Neural progenitor cell (in vitro differentiated cells): ENCODE measurements around the gene TADA1. TPM values are rescaled to one million over a fixed set of nuclear protein-coding genes. Genes with fewer than 3 reads are reported as not detected.

Source experiments
- DNase-seq: peaks from one replicate; pipeline ENCODE4 v3.0.0-alpha.2; 2016; ENCODE audit warnings: low spot score
- H2AFZ ChIP-seq: fragments of 200-600 bp; sonication (generic); replicated peaks from 2 replicates; pipeline ENCODE4 v1.6.1; 2016; ENCODE audit warnings: antibody characterized with exemption
- H3F3A ChIP-seq: fragments of 200-600 bp; sonication (generic); 2 replicates; pipeline ENCODE4 v1.6.1; 2016; ENCODE audit warnings: antibody characterized with exemption, low read depth
- H3K27ac ChIP-seq: fragments of 200-600 bp; sonication (generic); 2 replicates; pipeline ENCODE4 v1.5.1; 2016; ENCODE audit warnings: mild to moderate bottlenecking
- H3K27me3 ChIP-seq: fragments of 200-600 bp; sonication (generic); 2 replicates; pipeline ENCODE4 v1.6.1; 2016; ENCODE audit warnings: mild to moderate bottlenecking, moderate library complexity
- H3K36me3 ChIP-seq: fragments of 200-600 bp; sonication (generic); 2 replicates; pipeline ENCODE4 v1.5.1; 2016
- H3K4me1 ChIP-seq: fragments of 200-600 bp; sonication (generic); 2 replicates; pipeline ENCODE4 v1.6.1; 2016; ENCODE audit warnings: mixed run types
- H3K4me2 ChIP-seq: fragments of 200-600 bp; sonication (generic); 2 replicates; pipeline ENCODE4 v1.6.1; 2016
- H3K4me3 ChIP-seq: fragments of 200-600 bp; sonication (generic); 2 replicates; pipeline ENCODE4 v1.5.1; 2016
- H3K79me2 ChIP-seq: fragments of 200-600 bp; sonication (generic); 2 replicates; pipeline ENCODE4 v1.6.1; 2016; ENCODE audit warnings: low read depth
- H3K9ac ChIP-seq: fragments of 200-600 bp; sonication (generic); 2 replicates; pipeline ENCODE4 v1.6.1; 2016
- H3K9me3 ChIP-seq: fragments of 200-600 bp; sonication (generic); 2 replicates; pipeline ENCODE4 v1.5.1; 2016; ENCODE audit warnings: low read depth
- H4K20me1 ChIP-seq: fragments of 200-600 bp; sonication (generic); 2 replicates; pipeline ENCODE4 v1.6.1; 2016; ENCODE audit warnings: low read depth
- H3K27ac Mint-ChIP-seq: 3 replicates; pipeline ENCODE4 v1.8.0; 2021; ENCODE audit warnings: mixed read lengths
- H3K27me3 Mint-ChIP-seq: 2 replicates; pipeline ENCODE4 v1.8.0; 2022; ENCODE audit warnings: low read depth, mild to moderate bottlenecking, inconsistent platforms, moderate library complexity, mixed read lengths; ENCODE audit not compliant: insufficient read depth
- H3K36me3 Mint-ChIP-seq: 3 replicates; pipeline ENCODE4 v1.8.0; 2021; ENCODE audit warnings: mixed read lengths
- H3K4me1 Mint-ChIP-seq: 3 replicates; pipeline ENCODE4 v1.8.0; 2021; ENCODE audit warnings: mixed read lengths
- H3K4me3 Mint-ChIP-seq: 3 replicates; pipeline ENCODE4 v1.8.0; 2021; ENCODE audit warnings: mild to moderate bottlenecking, moderate library complexity, mixed read lengths
- H3K9me3 Mint-ChIP-seq: 3 replicates; pipeline ENCODE4 v1.8.0; 2020; ENCODE audit warnings: mixed read lengths
- CTCF ChIP-seq: fragments of 200-600 bp; sonication (generic); IDR thresholded peaks from 2 replicates; pipeline ENCODE4 v1.5.1; 2017; ENCODE audit warnings: antibody characterized with exemption, mild to moderate bottlenecking
- EZH2 ChIP-seq: fragments of 200-600 bp; sonication (generic); IDR thresholded peaks from 2 replicates; pipeline ENCODE4 v1.6.1; 2017; ENCODE audit warnings: antibody characterized with exemption, mild to moderate bottlenecking, moderate library complexity
- EZH2phosphoT487 ChIP-seq: fragments of 200-600 bp; sonication (generic); IDR thresholded peaks from 2 replicates; pipeline ENCODE4 v1.6.1; 2017; ENCODE audit warnings: antibody characterized with exemption
- total RNA-seq: library from RNA; depleted of rRNA; stranded (reverse); fragments of >200 nt; gene quantifications from 2 replicates; pipeline ENCODE4 v1.2.3, GENCODE V29; 2015; ENCODE audit warnings: low replicate concordance

Gene TADA1
- total RNA-seq, 1 donor from 2014 or later, result 54.4 TPM

DNA sequence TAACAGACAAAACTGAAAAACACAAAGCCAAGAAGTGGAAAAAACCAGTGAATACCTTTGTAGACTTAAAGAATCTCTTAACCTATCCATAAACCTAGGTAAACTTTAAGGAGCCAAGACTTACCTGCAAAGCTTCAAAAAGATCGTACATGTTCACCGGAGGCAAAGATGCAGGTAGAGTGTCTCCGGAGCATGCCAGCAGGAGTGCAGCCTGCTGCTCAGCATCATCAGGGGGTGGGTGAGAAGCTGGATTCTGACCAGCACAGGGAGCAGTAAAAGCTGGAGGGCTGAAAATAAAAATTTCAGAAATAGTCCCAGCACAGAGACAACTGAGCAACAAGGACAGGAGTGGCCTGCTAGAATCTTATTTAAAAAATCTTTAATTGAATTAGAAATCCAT is 18.1 kb downstream of the TADA1 start:
- H3K4me2 ChIP-seq, result no peak overlapping the region
- no peak overlapping the region for H3K4me3 Mint-ChIP-seq
- peaks cover 23% of the 10 kb centered on the region for H3K4me1 ChIP-seq
- H3K36me3 ChIP-seq, result peaks cover 25% of the 10 kb centered on the region
- H3K27me3 Mint-ChIP-seq, result peaks cover 2% of the 10 kb centered on the region
- H3K9ac ChIP-seq, result no peak overlapping the region
- peak overlapping the region; percentile 17 for H3K27ac ChIP-seq
- no peaks in the 10 kb centered on the region for H3K9me3 ChIP-seq
- H2AFZ ChIP-seq, result no peak overlapping the region
- peaks cover 48% of the 10 kb centered on the region for H3K36me3 Mint-ChIP-seq
- no peak for DNase-seq
- no peaks in the 10 kb centered on the region for H3K27me3 ChIP-seq
- H3K4me3 ChIP-seq, result no peak overlapping the region
- H4K20me1 ChIP-seq, result peaks cover 64% of the 10 kb centered on the region
- TF ChIP-seq CTCF, result no peak
- no peak for TF ChIP-seq EZH2
- no peak for TF ChIP-seq EZH2phosphoT487
- H3K9me3 Mint-ChIP-seq, result no peaks in the 10 kb centered on the region
- peaks cover 28% of the 10 kb centered on the region for H3K79me2 ChIP-seq
- peaks cover 61% of the 10 kb centered on the region for H3F3A ChIP-seq
- no peak overlapping the region for H3K27ac Mint-ChIP-seq
- peaks cover 6% of the 10 kb centered on the region for H3K4me1 Mint-ChIP-seq

- Histone ChIP-seq H3K4me3 (no peak overlapping the region), H3K4me1 (peaks cover 37% of the 10 kb centered on the region), H4K20me1 (peaks cover 87% of the 10 kb centered on the region), H3F3A (peaks cover 64% of the 10 kb centered on the region), H2AFZ (no peak overlapping the region), H3K9ac (no peak overlapping the region), H3K79me2 (peaks cover 43% of the 10 kb centered on the region), H3K36me3 (peaks cover 27% of the 10 kb centered on the region), H3K9me3 (no peaks in the 10 kb centered on the region), H3K27ac (peak overlapping the region; percentile 58), H3K27me3 (no peaks in the 10 kb centered on the region), H3K4me2 (no peak overlapping the region)
- Mint-ChIP-seq H3K36me3 (peaks cover 43% of the 10 kb centered on the region), H3K27ac (no peak overlapping the region), H3K4me1 (peaks cover 10% of the 10 kb centered on the region), H3K9me3 (no peaks in the 10 kb centered on the region), H3K27me3 (peaks cover 2% of the 10 kb centered on the region), H3K4me3 (no peak overlapping the region)
- TF ChIP-seq CTCF (no peak), EZH2 (no peak), EZH2phosphoT487 (no peak)
- DNase-seq, result no peak
Measured at GRCh38 chr1:166855558-166855957, 20.5 kb downstream of the TADA1 start.

- Histone ChIP-seq H3K4me3 (no peak overlapping the region), H3K4me1 (peaks cover 22% of the 10 kb centered on the region), H3K27me3 (no peaks in the 10 kb centered on the region), H3K27ac (no peak overlapping the region), H3K79me2 (peaks cover 47% of the 10 kb centered on the region), H3K4me2 (no peak overlapping the region), H2AFZ (no peak overlapping the region), H3K9me3 (no peaks in the 10 kb centered on the region), H4K20me1 (peaks cover 80% of the 10 kb centered on the region), H3F3A (peaks cover 44% of the 10 kb centered on the region), H3K9ac (no peak overlapping the region), H3K36me3 (peaks cover 27% of the 10 kb centered on the region)
- Mint-ChIP-seq H3K27me3 (peaks cover 2% of the 10 kb centered on the region), H3K4me3 (no peak overlapping the region), H3K4me1 (peaks cover 8% of the 10 kb centered on the region), H3K27ac (no peak overlapping the region), H3K9me3 (no peaks in the 10 kb centered on the region), H3K36me3 (peaks cover 59% of the 10 kb centered on the region)
- TF ChIP-seq EZH2phosphoT487 (no peak), EZH2 (no peak), CTCF (no peak)
- no peak for DNase-seq
Measured at GRCh38 chr1:166852918-166853317, 23.1 kb downstream of the TADA1 start.
